GM10266 (cell line): Measurements from ENCODE around the gene LRGUK.

ENCODE experiments used
- DNase-seq: peaks from one replicate; pipeline ENCODE4 v3.0.0; 2012; ENCODE audit errors: extremely low spot score
- CTCF ChIP-seq: IDR thresholded peaks from 2 replicates; pipeline ENCODE4 v1.5.1; 2012; ENCODE audit warnings: mild to moderate bottlenecking, low read depth; ENCODE audit not compliant: control insufficient read depth, insufficient read depth; ENCODE audit errors: missing control alignments

LRGUK gene

GRCh38 chr7:134312717-134313116 lies 185.6 kb downstream of the LRGUK start:
- DNase-seq = no peak
- TF ChIP-seq CTCF = no peak

GRCh38 chr7:134313543-134313942 lies 186.4 kb downstream of the LRGUK start:
- DNase-seq = no peak
- TF ChIP-seq CTCF = no peak
